CD14-positive monocyte (primary cell): Measurements from ENCODE around the gene TNNT2. TPM values are rescaled to one million over a fixed set of nuclear protein-coding genes. Genes with fewer than 3 reads are reported as not detected.

ENCODE experiments used
- DNase-seq, 3 donors: peaks; one replicate each; pipeline ENCODE4 v3.0.0-alpha.2; 2011 to 2022
- H2AFZ ChIP-seq: 2 replicates; pipeline ENCODE4 v1.6.0; 2012; ENCODE audit warnings: mild to moderate bottlenecking, low read depth, low read length, inconsistent platforms; ENCODE audit not compliant: insufficient read depth, poor library complexity, severe bottlenecking
- H3K27ac ChIP-seq, 2 donors: 1 replicate in 1 of 2; 2 replicates in 1 of 2; pipeline ENCODE4 v1.5.1; 2012 to 2013; ENCODE audit warnings: low read length in 2 of 2, control low read depth in 1 of 2, inconsistent platforms in 1 of 2, low read depth in 1 of 2, mild to moderate bottlenecking in 1 of 2
- H3K27me3 ChIP-seq, 2 donors: one replicate each; pipeline versions ENCODE4 v1.6.0 to v1.6.1; 2011 to 2013; ENCODE audit warnings: low read length in 2 of 2; ENCODE audit not compliant: control insufficient read depth in 2 of 2, insufficient read depth in 2 of 2
- H3K36me3 ChIP-seq, 2 donors: replicated peaks in 1 of 2; 1 replicate in 1 of 2; 2 replicates in 1 of 2; pipeline versions ENCODE4 v1.5.1 to v1.6.1; 2012 to 2013; ENCODE audit warnings: low read length in 2 of 2, control low read depth in 1 of 2, inconsistent platforms in 1 of 2, mild to moderate bottlenecking in 1 of 2; ENCODE audit not compliant: insufficient read depth in 2 of 2, control insufficient read depth in 1 of 2
- H3K4me1 ChIP-seq, 2 donors: 1 replicate in 1 of 2; 2 replicates in 1 of 2; pipeline versions ENCODE4 v1.5.1 to v1.6.1; 2012 to 2013; ENCODE audit warnings: low read length in 2 of 2, control low read depth in 1 of 2, inconsistent platforms in 1 of 2, mild to moderate bottlenecking in 1 of 2, moderate library complexity in 1 of 2; ENCODE audit not compliant: insufficient read depth in 2 of 2, control insufficient read depth in 1 of 2
- H3K4me2 ChIP-seq: replicated peaks from 2 replicates; pipeline ENCODE3; 2012; ENCODE audit warnings: low read length, moderate library complexity, mild to moderate bottlenecking; ENCODE audit not compliant: poor library complexity, severe bottlenecking; ENCODE audit errors: extremely low read depth
- H3K4me3 ChIP-seq, 3 experiments: fragments of 200-600 bp in 1 of 3; sonication (generic) in 1 of 3; replicated peaks in 1 of 3; 1 replicate in 2 of 3; 2 replicates in 1 of 3; pipeline ENCODE4 v1.5.1; 2011 to 2013; ENCODE audit warnings: low read length in 3 of 3, mild to moderate bottlenecking in 3 of 3, control low read depth in 2 of 3, low read depth in 2 of 3, inconsistent platforms in 1 of 3, moderate library complexity in 1 of 3
- H3K79me2 ChIP-seq: 2 replicates; pipeline ENCODE4 v1.6.0; 2012; ENCODE audit warnings: mild to moderate bottlenecking, control low read depth, inconsistent platforms, low read length, moderate library complexity; ENCODE audit not compliant: insufficient read depth
- H3K9ac ChIP-seq: 2 replicates; pipeline ENCODE4 v1.6.0; 2017; ENCODE audit warnings: low read length, mild to moderate bottlenecking; ENCODE audit not compliant: insufficient read depth, poor library complexity, severe bottlenecking
- H3K9me3 ChIP-seq, 2 donors: replicated peaks in 1 of 2; 1 replicate in 1 of 2; 2 replicates in 1 of 2; pipeline versions ENCODE4 v1.5.1 to v1.6.1; 2012 to 2013; ENCODE audit warnings: low read length in 2 of 2, control low read depth in 1 of 2; ENCODE audit not compliant: control insufficient read depth in 1 of 2, insufficient read depth in 1 of 2
- H4K20me1 ChIP-seq: 2 replicates; pipeline ENCODE4 v1.6.0; 2012; ENCODE audit warnings: mild to moderate bottlenecking, low read length, control low read depth, moderate library complexity; ENCODE audit not compliant: insufficient read depth
- H3K27ac Mint-ChIP-seq, 7 donors: one replicate each; pipeline ENCODE4 v1.8.0; 2020; ENCODE audit warnings: mild to moderate bottlenecking in 7 of 7, mixed read lengths in 7 of 7, moderate library complexity in 6 of 7, inconsistent platforms in 2 of 7
- H3K27me3 Mint-ChIP-seq, 3 donors: one replicate each; pipeline ENCODE4 v1.8.0; 2021 to 2022; ENCODE audit warnings: low read depth in 3 of 3, mild to moderate bottlenecking in 3 of 3, mixed read lengths in 3 of 3, moderate library complexity in 3 of 3, inconsistent platforms in 1 of 3
- H3K36me3 Mint-ChIP-seq, 2 donors: one replicate each; pipeline ENCODE4 v1.8.0; 2020; ENCODE audit warnings: mixed read lengths in 2 of 2, inconsistent platforms in 1 of 2, mild to moderate bottlenecking in 1 of 2
- H3K4me1 Mint-ChIP-seq: one replicate; pipeline ENCODE4 v1.8.0; 2020; ENCODE audit warnings: mild to moderate bottlenecking, mixed read lengths
- H3K4me3 Mint-ChIP-seq, 2 donors: one replicate each; pipeline ENCODE4 v1.8.0; 2020; ENCODE audit warnings: mild to moderate bottlenecking in 2 of 2, mixed read lengths in 2 of 2, moderate library complexity in 1 of 2
- H3K9me3 Mint-ChIP-seq, 7 donors: one replicate each; pipeline ENCODE4 v1.8.0; 2020 to 2022; ENCODE audit warnings: mixed read lengths in 7 of 7, mild to moderate bottlenecking in 6 of 7, moderate library complexity in 6 of 7, inconsistent platforms in 2 of 7
- WGBS: methylation state at CpG from one replicate; pipeline ENCODE4 v1.1.5; 2013; ENCODE audit warnings: missing lambda C conversion rate; ENCODE audit not compliant: insufficient coverage; 5-methylcytosine and 5-hydroxymethylcytosine counted together
- intact Hi-C, 2 donors: fragments of 100-400 bp; cut with micrococcal nuclease; formaldehyde crosslinking; loops; one replicate each; pipeline versions ENCODE4 v1.15.0 to v1.15.1; 2023
- polyA plus RNA-seq, 3 donors: library from polyadenylated mRNA; depleted of rRNA in 1 of 3; unstranded in 2 of 3; stranded (reverse) in 1 of 3; fragments of 300-500 nt in 2 of 3; fragments of >200 nt in 1 of 3; fragmentation: Illumina TruSeq in 2 of 3; gene quantifications; 1 replicate in 2 of 3; 2 replicates in 1 of 3; pipeline ENCODE4 v1.2.3, GENCODE V29; 2012 to 2021
- TF ChIP-seq, protein P1 (sequence below): fragments of 200-600 bp; IDR thresholded peaks from one replicate; pipeline ENCODE4 v1.8.0; 2022; ENCODE audit warnings: antibody characterized with exemption, mild to moderate bottlenecking

The TNNT2 gene
- polyA plus RNA-seq, 3 donors = not detected

DNA sequence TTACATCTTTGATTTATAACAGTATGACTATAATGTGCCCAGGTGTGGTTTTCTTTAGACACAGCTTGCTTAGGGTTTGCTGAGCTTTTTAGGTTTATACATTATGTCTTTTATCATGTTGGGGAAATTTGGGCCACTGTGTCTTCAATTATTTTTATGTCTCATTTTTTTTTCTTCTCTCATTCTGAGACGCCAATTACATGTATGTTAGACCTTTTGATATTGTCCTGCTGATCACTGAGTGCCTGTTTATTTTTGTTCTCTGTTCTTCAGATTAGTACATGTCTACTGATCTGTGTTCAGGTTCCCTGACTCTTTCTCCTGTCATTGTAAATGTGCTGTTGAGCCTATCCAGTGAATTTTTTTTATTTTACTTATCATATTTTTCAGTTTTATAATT, 36.1 kb downstream of the TNNT2 start:
- H3K4me3 Mint-ChIP-seq = no peak overlapping the region
- Histone ChIP-seq H3K9me3 (no peaks in the 10 kb centered on the region), H3K9ac (no peak overlapping the region), H3K4me3 (no peak overlapping the region), H3K36me3 (no peaks in the 10 kb centered on the region), H3K4me2 (no peak overlapping the region), H3K27ac (no peak overlapping the region), H3K27me3 (peaks cover 0 to 5% of the 10 kb centered on the region in 2 donors), H3K4me1 (no peaks in the 10 kb centered on the region), H2AFZ (no peak overlapping the region), H3K79me2 (no peaks in the 10 kb centered on the region), H4K20me1 (no peaks in the 10 kb centered on the region)
- intact Hi-C loops = no loop called here
- H3K27me3 Mint-ChIP-seq = peaks cover 2 to 10% (median 7%) of the 10 kb centered on the region in 3 donors
- no peaks in the 10 kb centered on the region for H3K36me3 Mint-ChIP-seq
- no peak for DNase-seq
- H3K4me1 Mint-ChIP-seq = no peaks in the 10 kb centered on the region
- TF ChIP-seq, protein P1, sequence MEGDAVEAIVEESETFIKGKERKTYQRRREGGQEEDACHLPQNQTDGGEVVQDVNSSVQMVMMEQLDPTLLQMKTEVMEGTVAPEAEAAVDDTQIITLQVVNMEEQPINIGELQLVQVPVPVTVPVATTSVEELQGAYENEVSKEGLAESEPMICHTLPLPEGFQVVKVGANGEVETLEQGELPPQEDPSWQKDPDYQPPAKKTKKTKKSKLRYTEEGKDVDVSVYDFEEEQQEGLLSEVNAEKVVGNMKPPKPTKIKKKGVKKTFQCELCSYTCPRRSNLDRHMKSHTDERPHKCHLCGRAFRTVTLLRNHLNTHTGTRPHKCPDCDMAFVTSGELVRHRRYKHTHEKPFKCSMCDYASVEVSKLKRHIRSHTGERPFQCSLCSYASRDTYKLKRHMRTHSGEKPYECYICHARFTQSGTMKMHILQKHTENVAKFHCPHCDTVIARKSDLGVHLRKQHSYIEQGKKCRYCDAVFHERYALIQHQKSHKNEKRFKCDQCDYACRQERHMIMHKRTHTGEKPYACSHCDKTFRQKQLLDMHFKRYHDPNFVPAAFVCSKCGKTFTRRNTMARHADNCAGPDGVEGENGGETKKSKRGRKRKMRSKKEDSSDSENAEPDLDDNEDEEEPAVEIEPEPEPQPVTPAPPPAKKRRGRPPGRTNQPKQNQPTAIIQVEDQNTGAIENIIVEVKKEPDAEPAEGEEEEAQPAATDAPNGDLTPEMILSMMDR = no peak
- no peak overlapping the region for H3K27ac Mint-ChIP-seq
- H3K9me3 Mint-ChIP-seq = peaks cover 0 to 7% (median 4%) of the 10 kb centered on the region in 7 donors
- no CpG with 5 or more reads among the region's 1 CpG for WGBS

DNA sequence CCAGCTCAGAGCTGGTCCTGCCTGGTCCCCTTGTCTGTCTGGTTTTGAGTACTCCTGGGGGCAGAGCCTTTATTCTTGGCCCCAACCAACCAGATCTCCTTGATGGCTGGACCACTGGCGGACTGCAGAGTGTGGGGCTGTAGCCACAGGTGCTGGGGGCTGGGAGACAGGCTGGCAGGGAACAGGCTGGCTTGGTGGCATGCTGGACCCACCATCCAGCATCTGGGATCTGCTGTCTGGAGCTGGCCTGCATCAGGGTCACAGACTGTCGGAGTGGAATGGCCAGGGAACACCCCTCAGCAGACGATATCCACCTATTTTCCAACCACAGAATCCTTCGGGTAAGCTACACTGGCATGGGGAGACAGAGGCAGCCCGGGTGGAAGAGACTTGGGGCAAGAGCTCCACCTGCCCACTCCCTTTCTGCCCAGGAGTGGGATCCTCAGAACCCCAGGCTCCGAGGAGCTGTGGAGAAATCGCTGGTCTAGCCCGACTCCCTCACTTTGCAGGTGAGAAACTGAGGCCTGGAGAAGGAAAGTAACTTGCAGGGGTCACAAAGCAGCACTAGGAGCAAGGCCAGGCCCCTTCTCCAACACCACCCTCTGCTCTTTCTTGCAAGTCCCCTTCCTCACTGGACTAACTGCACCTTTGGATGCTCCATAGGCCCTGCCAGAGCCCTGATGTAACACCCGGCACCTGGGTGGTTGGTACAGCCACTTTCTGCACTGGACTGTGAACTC, 40.6 kb downstream of the TNNT2 start:
- Histone ChIP-seq H3K9me3 (no peaks in the 10 kb centered on the region), H3K27me3 (no peaks in the 10 kb centered on the region), H3K4me3 (no peak overlapping the region), H3K4me1 (no peaks in the 10 kb centered on the region), H2AFZ (no peak overlapping the region), H3K27ac (no peak overlapping the region), H3K9ac (no peak overlapping the region), H3K36me3 (no peaks in the 10 kb centered on the region), H3K79me2 (no peaks in the 10 kb centered on the region), H4K20me1 (no peaks in the 10 kb centered on the region), H3K4me2 (no peak overlapping the region)
- Mint-ChIP-seq H3K4me3 (no peak overlapping the region), H3K36me3 (no peaks in the 10 kb centered on the region), H3K27ac (peak overlapping the region in 1 of 7 donors; percentile 43), H3K4me1 (no peaks in the 10 kb centered on the region), H3K27me3 (peaks cover 0 to 9% (median 9%) of the 10 kb centered on the region in 3 donors), H3K9me3 (peaks cover 0 to 7% (median 4%) of the 10 kb centered on the region in 7 donors)
- intact Hi-C loops = no loop called here
- WGBS = 93% methylated on average over 6 of the region's 9 CpGs
- no peak for DNase-seq
- TF ChIP-seq, protein P1 = no peak
